KOPT-K1 (cell line): ENCODE measurements around the gene MMP17.
A peak's percentile ranks its signal among the peaks of the same experiment; 100 is the strongest.
"Not testable (repeated sequence)": the region's sequence is repeated elsewhere in the genome, so short reads cannot be mapped to it uniquely, and the experiment has no call there.

ENCODE experiments used
- H3K27ac ChIP-seq: fragments of 200-600 bp; sonication (generic); 2 replicates; pipeline ENCODE4 v1.5.1; 2016; ENCODE audit warnings: antibody characterized with exemption, mild to moderate bottlenecking, low read depth, low read length; ENCODE audit not compliant: poor library complexity, severe bottlenecking
- H3K36me3 ChIP-seq: fragments of 200-600 bp; sonication (generic); 2 replicates; pipeline ENCODE4 v1.5.1; 2017; ENCODE audit warnings: antibody characterized with exemption, mild to moderate bottlenecking, low read length, moderate library complexity; ENCODE audit not compliant: insufficient read depth
- H3K9me3 ChIP-seq: fragments of 200-600 bp; sonication (generic); 2 replicates; pipeline ENCODE4 v1.5.1; 2017; ENCODE audit warnings: antibody characterized with exemption, low read length, mild to moderate bottlenecking; ENCODE audit not compliant: insufficient read depth, poor library complexity, severe bottlenecking

MMP17 gene

GRCh38 chr12:131795690-131796410 lies 32.3 kb upstream of the MMP17 start:
- Histone ChIP-seq H3K9me3 (no peaks in the 10 kb centered on the region), H3K27ac (no peak overlapping the region), H3K36me3 (peaks cover 96% of the 10 kb centered on the region)

- H3K27ac ChIP-seq = no peak overlapping the region
These were observed 31.8 kb upstream of the MMP17 start for GRCh38 chr12:131796411-131796736.

GRCh38 chr12:131796754-131797587 lies 31.2 kb upstream of the MMP17 start:
- Histone ChIP-seq H3K9me3 (no peaks in the 10 kb centered on the region), H3K36me3 (peaks cover 95% of the 10 kb centered on the region), H3K27ac (no peak overlapping the region)

More at GRCh38 chr12:131796411-131796736, 31.8 kb upstream of the MMP17 start:
- peaks cover 95% of the 10 kb centered on the region for H3K36me3 ChIP-seq
- no peaks in the 10 kb centered on the region for H3K9me3 ChIP-seq

GRCh38 chr12:131797588-131797934 lies 30.6 kb upstream of the MMP17 start:
- H3K27ac ChIP-seq = no peak overlapping the region
- H3K36me3 ChIP-seq = peaks cover 95% of the 10 kb centered on the region

GRCh38 chr12:131799195-131799594 lies 29.0 kb upstream of the MMP17 start:
- Histone ChIP-seq H3K36me3 (peaks cover 83% of the 10 kb centered on the region), H3K27ac (no peak overlapping the region)

More at GRCh38 chr12:131797588-131797934, 30.6 kb upstream of the MMP17 start:
- no peaks in the 10 kb centered on the region for H3K9me3 ChIP-seq

GRCh38 chr12:131799828-131800593 lies 28.2 kb upstream of the MMP17 start:
- Histone ChIP-seq H3K36me3 (peaks cover 75% of the 10 kb centered on the region), H3K27ac (no peak overlapping the region), H3K9me3 (no peaks in the 10 kb centered on the region)

More at GRCh38 chr12:131799195-131799594, 29.0 kb upstream of the MMP17 start:
- H3K9me3 ChIP-seq = no peaks in the 10 kb centered on the region

- Histone ChIP-seq H3K27ac (no peak overlapping the region), H3K9me3 (no peaks in the 10 kb centered on the region), H3K36me3 (peaks cover 69% of the 10 kb centered on the region)
These were observed 27.5 kb upstream of the MMP17 start for GRCh38 chr12:131800594-131801135.

- Histone ChIP-seq H3K9me3 (no peaks in the 10 kb centered on the region), H3K27ac (no peak overlapping the region), H3K36me3 (peaks cover 66% of the 10 kb centered on the region)
These were observed 26.8 kb upstream of the MMP17 start for GRCh38 chr12:131801254-131801866.

- Histone ChIP-seq H3K36me3 (peaks cover 39% of the 10 kb centered on the region), H3K9me3 (no peaks in the 10 kb centered on the region), H3K27ac (no peak overlapping the region)
These were observed 24.2 kb upstream of the MMP17 start for GRCh38 chr12:131803961-131804521.

- H3K9me3 ChIP-seq = peaks cover under 1% of the 10 kb centered on the region
- no peak overlapping the region for H3K27ac ChIP-seq
- peaks cover 25% of the 10 kb centered on the region for H3K36me3 ChIP-seq
These were observed 22.8 kb upstream of the MMP17 start for GRCh38 chr12:131805421-131805820.

- H3K27ac ChIP-seq = no peak overlapping the region
- H3K9me3 ChIP-seq = peaks cover 9% of the 10 kb centered on the region
- H3K36me3 ChIP-seq = peaks cover 13% of the 10 kb centered on the region
These were observed 21.5 kb upstream of the MMP17 start for GRCh38 chr12:131806674-131807073.

GRCh38 chr12:131808744-131809371 lies 19.3 kb upstream of the MMP17 start:
- Histone ChIP-seq H3K9me3 (peaks cover 23% of the 10 kb centered on the region), H3K27ac (peak overlapping the region; percentile 68), H3K36me3 (no peaks in the 10 kb centered on the region)

GRCh38 chr12:131809476-131810254 lies 18.5 kb upstream of the MMP17 start:
- H3K9me3 ChIP-seq = peaks cover 23% of the 10 kb centered on the region
- H3K36me3 ChIP-seq, H3K27ac ChIP-seq: not testable (repeated sequence)
